ENCODE data around the gene ACOX1. TPM values are rescaled to one million over a fixed set of nuclear protein-coding genes. Genes with fewer than 3 reads are reported as not detected.

ACOX1 gene
- polyA plus RNA-seq, 1 of the 3 experiments (the other 2 are of a cell fraction) = 21.5 TPM

GRCh38 chr17:76017481-76018339 is 38.7 kb upstream of the ACOX1 start:
- no peak for DNase-seq
- H3K9ac ChIP-seq = no peak overlapping the region
- no peaks in the 10 kb centered on the region for H3K36me3 ChIP-seq (replicated peaks in 1 of 2; ENCODE audit: control insufficient read depth in 1 of 2, insufficient read depth in 2 of 2, low read length in 1 of 2)
- peaks cover 10 to 13% of the 10 kb centered on the region in 2 experiments; a peak in 2 of 4 replicates for H3K4me1 ChIP-seq (ENCODE audit: control insufficient read depth in 1 of 2, insufficient read depth in 2 of 2, low read depth in 1 of 2, low read length in 1 of 2)
- H4K20me1 ChIP-seq (ENCODE audit: insufficient read depth) = no peaks in the 10 kb centered on the region
- no peak overlapping the region for H2AFZ ChIP-seq (ENCODE audit: low read depth)
- H3K79me2 ChIP-seq (ENCODE audit: insufficient read depth) = no peaks in the 10 kb centered on the region
- CTCF ChIA-PET = interaction anchor here (0.6 to 14.6 kb wide), 19 partner anchors 8 to 282 kb away, joined by 3 to 231 read pairs (median 3); partner anchors contain the start of genes CDK3, EVPL, GALR2 and MRPL38
- peaks cover 9% of the 10 kb centered on the region for H3F3A ChIP-seq (replicated peaks; ENCODE audit: insufficient read depth)
- no peak for TF ChIP-seq USF2 (IDR thresholded peaks at IDR 0.05; ENCODE audit: borderline replicate concordance, low read depth, low read length)
- no peak for TF ChIP-seq TAF1 (IDR thresholded peaks at IDR 0.05; ENCODE audit: borderline replicate concordance, low read depth, low read length)
- no peak for TF ChIP-seq CHD2 (IDR thresholded peaks at IDR 0.05; ENCODE audit: low read length, partially characterized antibody)
- TF ChIP-seq REST (IDR thresholded peaks at IDR 0.05; ENCODE audit: low read depth, low read length) = no peak
- TF ChIP-seq TEAD4 (IDR thresholded peaks at IDR 0.05; ENCODE audit: borderline replicate concordance, insufficient read depth) = no peak
- TF ChIP-seq GATA2 (CRISPR knock-in tag; IDR thresholded peaks at IDR 0.05) = no peak
- TF ChIP-seq CTCF (IDR thresholded peaks at IDR 0.05) = no peak
- TF ChIP-seq FOXM1 (IDR thresholded peaks at IDR 0.05; ENCODE audit: low read depth) = no peak
- no peak for TF ChIP-seq MAX (IDR thresholded peaks at IDR 0.05; ENCODE audit: low read depth)
- TF ChIP-seq PBX3 (IDR thresholded peaks at IDR 0.05) = no peak
- TF ChIP-seq RXRA (IDR thresholded peaks at IDR 0.05; ENCODE audit: borderline replicate concordance, low read depth) = no peak
- no peak for TF ChIP-seq SMC3 (IDR thresholded peaks at IDR 0.05; ENCODE audit: low read depth, low read length)
- TF ChIP-seq GABPA (IDR thresholded peaks at IDR 0.05; ENCODE audit: low read depth) = no peak
- TF ChIP-seq YY1 (IDR thresholded peaks at IDR 0.05; ENCODE audit: low read depth) = no peak
- no peak for TF ChIP-seq USF1 (IDR thresholded peaks at IDR 0.05; ENCODE audit: borderline replicate concordance, low read depth)
- TF ChIP-seq EZH2phosphoT487 (IDR thresholded peaks at IDR 0.05; ENCODE audit: borderline replicate concordance, low read depth) = no peak
- no peak for TF ChIP-seq FOSL2 (IDR thresholded peaks at IDR 0.05; ENCODE audit: borderline replicate concordance, low read depth)
- TF ChIP-seq RAD21 (IDR thresholded peaks at IDR 0.05; ENCODE audit: low read length) = no peak
- no peak for TF ChIP-seq ZBTB33 (IDR thresholded peaks at IDR 0.05; ENCODE audit: borderline replicate concordance, low read depth)
- no peak for TF ChIP-seq MEF2A (IDR thresholded peaks at IDR 0.05; ENCODE audit: borderline replicate concordance, low read depth)
- no peaks in the 10 kb centered on the region for H3K9me3 ChIP-seq
- H3K4me2 ChIP-seq = no peak overlapping the region
- WGBS (ENCODE audit: low lambda C conversion rate) = 79% methylated on average over 17 of the region's 21 CpGs
- H3K9me2 ChIP-seq = no peaks in the 10 kb centered on the region
- H3K27ac ChIP-seq (ENCODE audit: low read depth in 2 of 2, low read length in 1 of 2) = no peak overlapping the region
- POLR2A ChIA-PET = interaction anchor here (0.8 to 1.1 kb wide), 2 partner anchors 11 to 61 kb away, joined by 3 read pairs; partner anchors contain the start of gene ZACN
- H3K4me3 ChIP-seq (ENCODE audit: low read depth in 2 of 2, low read length in 1 of 2) = no peak overlapping the region
- no peaks in the 10 kb centered on the region for H3K27me3 ChIP-seq (ENCODE audit: insufficient read depth)

Measured in SK-N-SH (cell line).